Right atrium auricular region (tissue), 2 donors: ENCODE measurements around the gene EPHA5. TPM values are rescaled to one million over a fixed set of nuclear protein-coding genes. Genes with fewer than 3 reads are reported as not detected.

ENCODE experiments used
- DNase-seq: peaks from one replicate; pipeline ENCODE4 v3.0.0-alpha.2; 2019; ENCODE audit warnings: low spot score
- H3K27ac ChIP-seq, 2 donors: fragments of 200-600 bp; sonication (generic); 1 replicate in 1 of 2; 2 replicates in 1 of 2; pipeline ENCODE4 v1.5.1; 2016 to 2019
- H3K27me3 ChIP-seq, 2 donors: fragments of 200-600 bp; sonication (generic); one replicate each; pipeline versions ENCODE4 v1.5.1 to v1.6.0; 2017 to 2019
- H3K36me3 ChIP-seq: fragments of 200-600 bp; sonication (generic); one replicate; pipeline ENCODE4 v1.5.1; 2016
- H3K4me1 ChIP-seq, 2 donors: fragments of 200-600 bp; sonication (generic); one replicate each; pipeline versions ENCODE4 v1.5.1 to v1.6.0; 2017 to 2019
- H3K4me3 ChIP-seq, 2 donors: fragments of 200-600 bp; sonication (generic); 1 replicate in 1 of 2; 2 replicates in 1 of 2; pipeline ENCODE4 v1.5.1; 2017 to 2019; ENCODE audit warnings: mild to moderate bottlenecking in 1 of 2, moderate library complexity in 1 of 2
- H3K9me3 ChIP-seq, 2 donors: fragments of 200-600 bp; sonication (generic); one replicate each; pipeline ENCODE4 v1.5.1; 2019
- CTCF ChIP-seq, 2 donors: fragments of 200-600 bp; sonication (generic); IDR thresholded peaks; one replicate each; pipeline ENCODE4 v1.5.1; 2019; ENCODE audit warnings: antibody characterized with exemption in 2 of 2
- total RNA-seq, 2 donors: library from RNA; depleted of rRNA; stranded (reverse); fragments of >200 nt; gene quantifications; one replicate each; pipeline ENCODE4 v1.1.0, GENCODE V29; 2016

EPHA5 gene
- total RNA-seq, 2 donors from 2014 or later, result 0.24 to 9.8 TPM

DNA sequence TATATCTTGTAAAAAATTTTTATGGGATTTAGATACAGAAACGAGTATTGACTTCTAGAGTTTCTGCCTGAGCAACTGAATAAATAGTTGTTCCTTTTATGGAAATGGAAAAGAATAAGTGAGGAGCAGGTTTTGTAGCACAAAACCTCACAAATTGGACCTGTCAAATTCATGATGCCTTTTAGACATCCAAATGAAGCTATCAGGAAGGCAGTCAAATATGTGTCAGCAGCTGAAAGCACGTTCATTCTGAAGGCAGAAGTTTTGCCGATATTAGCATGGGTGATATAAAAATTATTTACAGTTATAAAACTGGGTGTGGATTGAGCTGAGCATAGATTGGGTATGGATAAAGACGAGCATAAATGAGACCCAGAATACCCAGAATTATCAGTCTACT lies 374.0 kb downstream of the EPHA5 start:
- no peak for TF ChIP-seq CTCF (IDR thresholded peaks at IDR 0.05)
- no peak overlapping the region for H3K4me3 ChIP-seq
- DNase-seq, result no peak

GRCh38 chr4:65287071-65287470 lies 383.2 kb downstream of the EPHA5 start:
- Histone ChIP-seq H3K4me1 (no peaks in the 10 kb centered on the region), H3K27ac (no peak overlapping the region), H3K9me3 (peaks cover 0 to 10% of the 10 kb centered on the region in 2 donors), H3K27me3 (no peaks in the 10 kb centered on the region), H3K4me3 (no peak overlapping the region), H3K36me3 (no peaks in the 10 kb centered on the region)
- TF ChIP-seq CTCF (IDR thresholded peaks at IDR 0.05), result no peak
- DNase-seq, result no peak

More for the DNA sequence above, 374.0 kb downstream of the EPHA5 start:
- no peaks in the 10 kb centered on the region for H3K4me1 ChIP-seq
- H3K27me3 ChIP-seq, result no peaks in the 10 kb centered on the region
- no peaks in the 10 kb centered on the region for H3K36me3 ChIP-seq
- no peaks in the 10 kb centered on the region for H3K9me3 ChIP-seq
- no peak overlapping the region for H3K27ac ChIP-seq
